GM21447 (cell line): ENCODE results near the gene VPS16.

Experiments
- ATAC-seq: cut with Tn5 transposase; IDR thresholded peaks from one replicate; pipeline ENCODE4 v1.9.1; 2021; ENCODE audit not compliant: unreplicated experiment

VPS16 gene

DNA sequence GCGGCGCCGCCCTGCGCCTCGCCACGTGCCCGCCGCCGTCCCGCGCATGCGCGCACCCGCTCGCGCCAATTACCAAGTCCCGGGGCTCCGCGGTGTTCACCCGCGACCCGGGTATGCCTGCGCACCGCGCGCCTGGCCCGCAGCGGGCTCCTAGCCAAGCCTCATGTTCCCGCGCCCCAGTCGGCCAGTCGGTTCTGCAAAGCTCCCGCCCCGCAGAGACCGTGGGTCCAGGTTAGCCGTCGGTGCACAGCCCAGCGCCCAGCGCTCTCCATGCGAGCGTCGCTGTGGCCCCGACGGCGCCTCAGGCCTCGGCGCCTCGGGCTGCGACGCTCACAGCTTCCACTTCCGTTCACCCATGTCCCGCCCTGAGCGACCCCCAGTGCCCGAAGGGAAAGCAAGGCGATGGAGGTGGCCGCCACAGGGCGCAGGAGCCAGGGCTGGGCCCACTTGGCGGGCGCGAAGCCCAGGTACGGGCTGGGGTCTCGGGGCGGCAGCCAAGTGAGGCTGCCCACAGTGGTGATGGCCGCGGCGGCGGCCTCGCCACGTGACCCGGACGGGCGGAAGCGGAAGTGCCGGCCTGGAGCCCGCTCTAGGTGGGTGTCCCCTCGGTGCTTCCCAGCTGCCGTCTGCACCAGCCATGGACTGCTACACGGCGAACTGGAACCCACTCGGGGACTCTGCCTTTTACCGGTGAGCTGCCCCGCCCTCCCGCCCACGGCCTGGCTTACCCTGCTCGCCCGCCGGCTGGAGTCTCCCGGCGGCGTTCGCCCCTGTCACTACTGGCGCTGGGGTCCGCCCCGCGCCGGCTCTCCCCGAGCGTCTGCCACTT, at the start of gene VPS16, which contains the start of gene PCED1A:
Gene VPS16, plus strand, starts transcription at position 608 of the 829 bp plus-strand sequence. Its CDS starts 30 bp downstream, at position 638.
Gene PCED1A, minus strand, starts transcription at position 518 of the 829 bp plus-strand sequence. CDS start 743 bp downstream, outside the sequence.
- ATAC-seq, result peak; percentile 93

GRCh38 chr20:2793471-2793870, 47.1 kb upstream of the VPS16 start:
- no peak for ATAC-seq

DNA sequence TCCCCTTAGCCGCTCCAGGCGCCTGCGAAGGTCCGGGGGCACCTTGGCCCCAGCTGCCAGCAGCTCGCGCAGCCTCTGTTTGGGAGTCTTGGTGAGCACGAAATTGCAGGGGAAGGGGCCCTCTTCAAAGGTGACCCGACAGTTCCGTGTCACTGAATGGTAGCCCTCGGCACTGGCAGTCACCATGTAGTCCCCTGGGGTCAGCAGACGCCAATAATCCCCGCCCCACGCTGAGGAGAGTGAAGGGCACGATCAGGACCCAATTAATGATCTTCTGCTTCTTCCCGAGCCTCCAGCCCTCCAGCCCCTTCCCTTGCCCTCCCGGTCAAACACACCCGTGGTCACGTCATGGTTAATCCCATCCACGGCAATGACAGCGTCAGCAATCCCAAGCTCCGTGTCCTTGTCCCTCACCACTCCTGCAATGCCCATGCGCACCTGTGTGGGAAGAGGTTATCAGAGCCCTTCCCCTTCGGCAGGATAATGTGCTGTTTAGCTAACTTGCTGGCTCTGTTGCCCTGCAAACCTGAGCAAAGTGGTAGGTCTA, 46.3 kb upstream of the VPS16 start:
- ATAC-seq, result no peak

DNA sequence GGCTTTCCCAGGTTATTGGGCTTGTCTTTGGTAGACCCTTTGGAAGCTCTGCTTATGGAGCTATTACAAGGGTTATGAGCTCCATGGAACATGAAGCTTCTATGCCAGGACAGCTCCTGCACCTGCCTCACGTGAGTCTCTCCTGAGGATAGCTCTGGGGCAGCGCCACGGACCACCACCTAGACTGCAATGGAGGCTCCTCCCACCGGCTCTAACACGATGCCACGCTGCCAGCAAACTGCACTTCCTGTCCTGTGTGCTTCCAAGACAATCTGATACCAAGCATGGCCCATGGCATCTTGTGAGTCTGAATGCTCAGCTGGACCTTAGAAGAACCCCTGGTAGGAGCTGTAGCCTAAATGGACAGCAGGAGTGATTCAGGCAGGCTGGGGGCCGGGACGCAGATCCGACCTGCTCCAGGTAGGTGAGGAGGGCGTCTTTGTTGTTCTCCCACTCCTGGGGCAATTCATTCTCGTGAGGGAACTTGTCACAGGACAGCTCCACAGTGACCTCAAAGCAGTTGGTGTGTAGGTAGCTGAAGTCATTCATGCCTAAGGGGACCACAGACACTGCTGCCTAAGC, 45.6 kb upstream of the VPS16 start:
- no peak for ATAC-seq

GRCh38 chr20:2795451-2795850, 45.1 kb upstream of the VPS16 start:
- no peak for ATAC-seq

GRCh38 chr20:2796011-2796660, 44.4 kb upstream of the VPS16 start:
- ATAC-seq, result no peak

DNA sequence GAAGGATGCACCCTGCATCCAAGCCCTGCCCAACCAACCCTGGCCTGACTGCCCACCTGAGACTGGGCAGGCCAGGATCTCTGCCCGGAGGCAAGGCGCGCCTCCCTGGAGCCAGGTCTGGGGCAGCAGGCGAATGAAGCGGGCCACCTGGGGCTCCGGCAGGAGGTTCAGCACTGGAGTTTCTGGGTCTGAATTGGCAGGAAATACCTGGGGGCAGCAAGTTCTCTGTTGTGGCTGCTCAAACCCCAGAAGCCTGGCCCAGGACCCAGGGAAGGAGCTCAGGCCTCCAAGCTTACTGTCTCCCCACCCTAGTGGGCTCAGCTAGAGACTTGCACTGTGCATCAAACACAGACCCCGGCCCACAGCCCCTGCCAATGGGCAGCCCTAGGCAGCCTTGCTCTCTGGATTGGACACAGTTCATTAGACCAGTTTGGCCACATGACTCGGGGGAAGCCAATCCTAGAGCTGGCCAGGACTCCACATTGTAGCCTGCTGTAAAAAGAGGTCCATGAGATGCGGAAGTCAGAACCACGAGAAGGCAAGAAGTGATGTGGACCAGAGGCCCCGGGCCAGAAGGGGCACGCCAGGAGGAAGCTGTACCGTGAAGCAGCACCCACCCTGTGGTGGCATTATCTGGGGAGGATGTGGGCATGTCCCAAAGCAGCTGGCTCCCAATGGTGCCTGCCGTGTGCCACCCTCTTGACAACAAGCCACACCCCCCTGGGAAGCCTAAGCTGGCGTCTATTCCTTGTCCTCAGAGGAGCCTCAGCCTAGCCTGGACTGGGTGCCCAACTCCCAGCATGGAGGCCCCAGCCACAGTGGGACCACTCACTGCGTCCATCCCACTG, 43.2 kb upstream of the VPS16 start:
- no peak for ATAC-seq

DNA sequence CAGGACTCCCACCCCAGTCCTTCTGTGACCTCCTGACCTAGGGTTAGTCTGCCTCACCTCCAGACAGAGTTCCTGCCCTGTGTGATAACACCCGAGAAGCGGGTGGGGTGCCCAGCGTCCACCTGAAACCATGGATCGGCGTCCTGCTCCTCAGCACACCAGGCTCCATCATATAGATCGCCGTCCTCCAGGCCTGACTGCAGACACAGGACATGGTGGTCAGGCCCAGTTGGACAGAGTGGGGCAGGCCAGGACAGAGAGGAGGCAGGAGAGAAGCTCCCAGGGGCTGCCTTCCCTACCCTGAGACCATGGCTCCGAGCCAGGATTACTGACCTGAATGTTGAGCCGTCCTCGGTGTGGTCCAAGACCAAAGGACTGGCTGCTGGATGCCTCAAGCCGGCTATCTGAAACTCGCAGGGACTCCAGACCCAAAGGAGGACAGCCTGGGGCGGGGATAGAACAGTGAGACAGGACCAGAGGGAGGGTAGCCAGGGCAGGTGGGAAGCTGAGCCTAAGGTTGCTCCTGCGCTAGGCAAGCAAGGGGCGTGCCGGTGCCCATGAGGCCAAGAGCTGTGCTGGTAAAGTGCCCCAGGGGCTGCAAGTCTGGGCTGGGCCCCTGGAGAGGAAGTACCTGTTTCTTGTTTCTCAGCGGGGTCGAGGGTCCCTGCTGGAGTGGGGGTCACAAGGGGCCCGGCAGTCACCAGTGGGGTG, 42.3 kb upstream of the VPS16 start:
- no peak for ATAC-seq

DNA sequence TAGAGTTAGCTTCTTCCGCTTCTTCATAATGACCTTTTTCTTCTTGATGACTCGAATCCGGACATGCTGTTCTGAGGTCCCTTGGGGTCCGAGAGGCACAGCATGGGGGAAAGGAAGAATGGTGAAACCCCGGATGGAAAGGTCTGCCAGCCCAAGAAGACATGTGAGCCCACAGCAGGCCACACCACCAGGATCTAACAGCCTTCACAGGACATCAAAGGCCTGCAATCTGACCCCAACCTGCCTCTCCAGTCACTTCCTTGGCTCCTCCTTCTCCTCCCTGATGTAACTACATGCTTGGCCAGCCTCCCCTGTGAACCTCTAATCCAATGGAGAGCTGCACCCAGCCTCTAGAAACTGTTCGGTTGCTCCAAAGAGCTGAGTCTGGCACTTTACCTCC, 41.7 kb upstream of the VPS16 start:
- no peak for ATAC-seq

GRCh38 chr20:2799271-2799670, 41.3 kb upstream of the VPS16 start:
- ATAC-seq, result no peak

DNA sequence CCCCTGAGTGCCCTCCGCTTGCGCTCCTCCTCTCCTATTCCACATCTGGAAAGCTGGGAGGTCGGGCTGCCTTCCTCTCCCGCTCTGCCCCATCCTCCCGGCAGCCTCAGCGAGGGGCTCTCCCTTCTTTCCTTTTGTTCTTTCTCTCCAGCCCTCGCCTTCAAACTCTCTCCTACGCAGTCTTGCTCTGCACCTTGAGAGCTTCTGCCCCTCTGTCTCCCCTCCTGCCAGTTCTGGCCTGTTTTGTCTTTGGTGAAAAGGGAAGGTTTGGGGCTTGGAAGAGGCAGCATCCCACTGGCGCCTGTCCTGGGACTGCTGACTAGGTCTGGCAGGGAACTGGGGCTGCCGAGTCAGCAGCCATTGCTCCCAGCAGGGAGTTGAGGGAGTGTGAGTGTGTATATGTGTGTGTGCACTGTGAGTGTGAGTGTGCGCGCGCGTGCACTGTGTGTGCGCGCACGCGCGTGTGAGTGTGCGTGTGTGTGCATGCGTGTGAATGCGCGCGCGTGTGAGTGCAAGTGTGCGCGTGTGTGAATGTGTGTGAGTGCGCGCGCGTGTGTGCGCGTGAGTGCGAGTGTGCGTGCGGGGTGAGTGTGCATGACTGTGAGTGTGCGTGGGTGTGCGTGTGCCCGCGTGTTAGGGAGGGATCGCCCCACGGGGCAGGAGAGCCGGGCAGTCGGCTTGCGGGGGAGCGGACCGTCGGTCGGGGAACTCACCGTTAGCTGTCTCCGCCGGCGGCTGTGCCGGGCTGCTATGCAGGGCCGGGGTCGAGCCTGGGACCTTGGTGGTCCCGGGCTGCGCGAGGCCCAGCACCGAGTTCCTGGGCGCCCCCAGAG, 40.6 kb upstream of the VPS16 start:
- peak; percentile 5 for ATAC-seq

- ATAC-seq, result peak; percentile 54
Measured at GRCh38 chr20:2800521-2801285, 39.8 kb upstream of the VPS16 start, which contains the start of gene CPXM1. TSS of gene CPXM1 (minus strand) at chr20:2800627. CDS start at chr20:2800572, 55 bp downstream.

- no peak for ATAC-seq
Measured at GRCh38 chr20:2801286-2801728, 39.2 kb upstream of the VPS16 start.

GRCh38 chr20:2804041-2804828, 36.3 kb upstream of the VPS16 start:
- no peak for ATAC-seq

DNA sequence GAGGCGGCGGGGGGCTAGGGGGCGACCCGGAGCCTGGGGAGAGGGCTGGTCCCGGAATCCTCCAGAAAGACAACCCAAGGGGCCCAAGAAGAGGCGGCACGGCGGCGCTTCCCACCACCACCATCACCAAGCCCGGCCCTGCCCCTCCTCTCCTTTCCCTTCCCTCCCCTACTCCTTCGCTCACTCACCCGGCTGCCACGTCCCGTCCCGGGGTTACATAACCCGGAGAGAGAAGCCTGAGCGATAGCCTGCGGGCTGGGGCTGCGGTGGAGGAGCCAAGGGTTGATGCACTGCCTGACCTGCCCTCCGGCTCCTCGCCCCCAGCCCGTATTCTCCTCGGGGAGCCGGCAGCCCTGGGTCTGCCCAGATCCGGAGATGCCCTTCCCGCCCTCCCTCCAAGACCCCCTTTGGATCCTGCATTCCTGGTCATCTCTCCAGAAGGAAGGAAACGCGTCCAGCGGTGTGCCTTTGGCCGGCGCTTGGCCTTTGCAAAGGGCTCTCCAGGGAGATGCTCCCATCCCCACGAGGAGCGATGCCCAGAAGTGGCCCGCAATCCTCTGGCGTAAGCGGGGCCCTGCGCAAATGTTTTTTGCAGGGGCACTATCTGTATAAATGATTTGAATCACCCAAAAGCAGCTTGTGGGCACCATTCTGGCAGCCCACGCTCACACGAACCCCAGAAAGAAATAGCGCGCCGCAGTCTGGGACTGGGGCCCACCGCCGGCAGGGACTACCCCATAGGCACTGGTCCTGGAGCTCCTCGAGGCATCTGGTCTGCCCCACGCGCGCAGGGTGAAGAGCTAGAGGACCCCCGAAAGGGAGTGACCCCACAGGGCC, 35.5 kb upstream of the VPS16 start:
- ATAC-seq, result no peak

DNA sequence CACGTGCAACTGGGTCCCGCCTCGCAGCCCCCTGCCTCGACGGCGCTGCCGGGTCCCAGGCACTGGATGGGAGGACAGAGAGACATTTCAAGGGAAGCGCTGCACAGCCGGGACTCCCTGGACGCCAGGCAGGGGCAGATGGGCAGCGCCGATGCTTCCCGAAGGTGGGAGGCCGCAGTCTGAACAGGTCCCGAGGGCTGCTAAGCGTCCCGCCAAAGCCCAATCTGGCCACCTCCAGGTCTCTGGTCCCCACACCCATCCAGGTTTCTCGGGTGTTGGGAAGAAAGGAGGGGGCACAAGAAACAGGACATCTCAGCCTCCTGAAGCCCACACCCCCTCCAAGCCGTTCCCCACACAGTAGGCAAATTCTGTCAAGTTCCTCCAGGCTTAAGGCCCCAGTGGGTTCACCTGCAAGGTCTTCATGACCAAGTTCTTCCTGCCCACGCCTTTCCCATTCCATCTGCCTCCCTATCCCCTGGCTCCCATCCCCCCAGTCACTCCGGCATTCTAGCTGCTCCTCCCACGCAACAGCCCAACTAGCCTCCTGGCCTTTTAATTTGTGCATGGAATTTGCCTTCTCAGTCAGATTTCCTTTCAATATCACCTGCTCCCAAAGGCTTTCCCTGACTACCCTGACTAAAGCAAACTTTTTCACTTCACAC, 34.7 kb upstream of the VPS16 start:
- ATAC-seq, result no peak
